ENCODE data around the gene GCGR.

The GCGR gene

DNA sequence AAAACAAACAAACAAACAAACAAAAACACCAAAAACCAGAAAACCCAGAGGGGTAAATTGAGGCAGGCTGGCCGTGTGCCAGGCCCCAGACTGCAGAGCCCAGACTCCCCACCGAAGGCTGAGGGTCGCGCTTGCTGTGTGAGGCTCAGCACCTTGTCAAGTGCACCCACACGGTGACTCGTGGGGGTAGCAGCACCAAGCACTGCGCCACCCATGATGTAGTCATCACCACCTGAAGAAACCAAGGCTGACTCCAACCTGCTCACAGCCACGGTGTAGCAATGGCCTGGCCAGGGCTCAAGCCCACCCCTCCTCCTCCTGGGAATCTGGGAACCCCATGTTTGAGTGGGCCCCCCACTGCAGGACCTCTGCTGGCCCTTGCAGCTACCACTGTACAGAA lies 17.2 kb downstream of the GCGR start:
- TF ChIP-seq, protein P1, sequence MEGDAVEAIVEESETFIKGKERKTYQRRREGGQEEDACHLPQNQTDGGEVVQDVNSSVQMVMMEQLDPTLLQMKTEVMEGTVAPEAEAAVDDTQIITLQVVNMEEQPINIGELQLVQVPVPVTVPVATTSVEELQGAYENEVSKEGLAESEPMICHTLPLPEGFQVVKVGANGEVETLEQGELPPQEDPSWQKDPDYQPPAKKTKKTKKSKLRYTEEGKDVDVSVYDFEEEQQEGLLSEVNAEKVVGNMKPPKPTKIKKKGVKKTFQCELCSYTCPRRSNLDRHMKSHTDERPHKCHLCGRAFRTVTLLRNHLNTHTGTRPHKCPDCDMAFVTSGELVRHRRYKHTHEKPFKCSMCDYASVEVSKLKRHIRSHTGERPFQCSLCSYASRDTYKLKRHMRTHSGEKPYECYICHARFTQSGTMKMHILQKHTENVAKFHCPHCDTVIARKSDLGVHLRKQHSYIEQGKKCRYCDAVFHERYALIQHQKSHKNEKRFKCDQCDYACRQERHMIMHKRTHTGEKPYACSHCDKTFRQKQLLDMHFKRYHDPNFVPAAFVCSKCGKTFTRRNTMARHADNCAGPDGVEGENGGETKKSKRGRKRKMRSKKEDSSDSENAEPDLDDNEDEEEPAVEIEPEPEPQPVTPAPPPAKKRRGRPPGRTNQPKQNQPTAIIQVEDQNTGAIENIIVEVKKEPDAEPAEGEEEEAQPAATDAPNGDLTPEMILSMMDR (IDR thresholded peaks at IDR 0.05; ENCODE audit: insufficient read depth, low read depth, low read length, missing control alignments) = no peak
- DNase-seq (ENCODE audit: low read depth) = no peak
- H3K4me3 ChIP-seq (ENCODE audit: low read depth, low read length) = no peak overlapping the region

DNA sequence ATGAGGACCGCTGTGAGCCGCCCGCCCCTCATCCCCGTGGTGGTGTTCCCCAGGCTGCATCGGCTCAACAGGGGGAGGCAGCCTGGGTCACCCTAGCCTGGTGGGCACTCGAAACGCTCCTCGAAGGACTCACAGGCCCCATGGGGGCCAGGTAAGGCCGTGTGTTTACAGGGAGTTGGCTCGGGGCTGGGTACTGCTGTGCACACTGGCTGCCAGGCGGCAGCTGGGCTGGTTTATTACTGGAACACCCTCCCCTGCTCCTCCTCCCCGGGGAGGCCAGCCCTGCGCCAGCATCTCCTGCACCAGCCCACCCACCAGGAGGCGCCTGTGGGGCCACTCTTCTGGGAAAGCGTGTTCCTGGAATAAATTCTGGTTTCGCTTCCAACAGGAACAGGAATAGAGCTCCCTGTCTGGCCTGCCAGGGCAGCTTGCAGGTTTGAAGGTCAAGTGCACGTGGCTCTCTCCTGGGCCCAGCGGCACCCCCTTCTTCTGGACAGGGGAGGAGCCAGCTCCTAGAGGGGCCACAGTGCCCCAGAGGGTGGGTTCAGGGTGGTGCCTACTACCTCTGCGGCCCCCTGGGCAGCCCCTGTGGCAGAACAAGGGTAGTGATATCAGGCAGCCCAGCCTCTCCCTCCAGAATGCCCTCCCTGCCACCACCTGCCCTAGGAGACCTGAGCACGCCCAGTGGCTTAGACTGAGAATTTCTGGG lies 17.8 kb downstream of the GCGR start:
- TF ChIP-seq, protein P1 (IDR thresholded peaks at IDR 0.05; ENCODE audit: insufficient read depth, low read depth, low read length, missing control alignments) = no peak
- DNase-seq (ENCODE audit: low read depth) = no peak
- H3K4me3 ChIP-seq (ENCODE audit: low read depth, low read length) = no peak overlapping the region

DNA sequence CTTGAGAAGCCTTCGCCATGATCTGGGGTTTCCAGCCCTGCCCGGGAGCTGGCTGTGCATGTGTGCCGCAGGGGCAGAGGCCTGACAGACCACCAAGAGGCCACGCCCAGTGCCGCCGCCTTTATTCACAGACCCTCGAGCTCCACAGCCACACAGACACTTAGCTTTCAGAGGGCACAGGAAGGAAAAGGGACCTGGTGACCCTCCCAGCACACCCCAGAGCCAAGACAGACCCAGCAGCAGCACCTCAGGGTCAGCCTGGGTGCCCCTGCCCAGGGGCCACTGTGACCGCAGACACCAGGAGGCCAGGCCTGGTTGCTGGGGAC lies 18.3 kb downstream of the GCGR start:
- no peak overlapping the region for H3K4me3 ChIP-seq (ENCODE audit: low read depth, low read length)
- TF ChIP-seq, protein P1 (IDR thresholded peaks at IDR 0.05; ENCODE audit: insufficient read depth, low read depth, low read length, missing control alignments) = no peak
- no peak for DNase-seq (ENCODE audit: low read depth)

DNA sequence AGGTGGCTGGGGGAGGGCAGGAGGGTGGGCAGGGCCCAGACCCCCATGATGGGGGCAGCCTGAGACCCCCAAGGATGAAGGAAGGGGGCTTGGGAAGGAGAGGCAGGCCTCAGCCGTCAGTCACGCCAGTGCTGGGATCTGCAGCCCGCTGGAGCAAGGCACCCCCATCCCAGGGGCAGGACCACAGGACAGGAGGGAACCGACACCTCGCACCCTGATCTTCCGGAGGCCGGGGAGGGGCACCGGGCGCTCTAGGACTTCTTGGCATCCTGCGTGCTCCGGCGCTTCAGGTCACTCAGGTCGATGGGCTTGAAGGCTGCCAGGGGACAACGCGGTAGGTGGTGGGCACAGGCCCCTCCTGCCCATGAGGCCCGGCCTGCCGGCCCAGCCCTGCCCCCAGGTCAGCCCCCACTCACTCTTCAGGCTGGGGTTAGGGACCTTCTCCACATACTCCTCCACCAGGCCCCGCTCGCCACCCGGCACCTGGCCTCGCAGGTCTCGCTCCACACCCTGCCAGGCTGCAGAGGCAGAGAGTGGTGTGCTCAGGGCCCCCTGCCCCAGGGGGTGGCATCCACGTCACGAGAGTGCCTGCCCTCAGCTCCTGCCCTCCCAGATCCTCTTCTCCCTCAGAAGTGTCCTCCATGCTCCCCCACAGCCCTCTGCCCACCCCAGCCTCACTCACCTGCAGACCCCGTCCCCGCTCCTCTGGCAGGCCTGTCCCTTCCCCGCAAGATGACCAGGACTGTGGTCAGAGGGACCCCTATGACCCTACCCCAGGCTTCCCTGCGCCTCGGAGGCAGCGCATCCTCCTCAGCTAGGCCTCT lies 19.3 kb downstream of the GCGR start:
- no peak overlapping the region for H3K4me3 ChIP-seq (ENCODE audit: low read depth, low read length)
- DNase-seq (ENCODE audit: low read depth) = no peak
- TF ChIP-seq, protein P1 (IDR thresholded peaks at IDR 0.05; ENCODE audit: insufficient read depth, low read depth, low read length, missing control alignments) = no peak

DNA sequence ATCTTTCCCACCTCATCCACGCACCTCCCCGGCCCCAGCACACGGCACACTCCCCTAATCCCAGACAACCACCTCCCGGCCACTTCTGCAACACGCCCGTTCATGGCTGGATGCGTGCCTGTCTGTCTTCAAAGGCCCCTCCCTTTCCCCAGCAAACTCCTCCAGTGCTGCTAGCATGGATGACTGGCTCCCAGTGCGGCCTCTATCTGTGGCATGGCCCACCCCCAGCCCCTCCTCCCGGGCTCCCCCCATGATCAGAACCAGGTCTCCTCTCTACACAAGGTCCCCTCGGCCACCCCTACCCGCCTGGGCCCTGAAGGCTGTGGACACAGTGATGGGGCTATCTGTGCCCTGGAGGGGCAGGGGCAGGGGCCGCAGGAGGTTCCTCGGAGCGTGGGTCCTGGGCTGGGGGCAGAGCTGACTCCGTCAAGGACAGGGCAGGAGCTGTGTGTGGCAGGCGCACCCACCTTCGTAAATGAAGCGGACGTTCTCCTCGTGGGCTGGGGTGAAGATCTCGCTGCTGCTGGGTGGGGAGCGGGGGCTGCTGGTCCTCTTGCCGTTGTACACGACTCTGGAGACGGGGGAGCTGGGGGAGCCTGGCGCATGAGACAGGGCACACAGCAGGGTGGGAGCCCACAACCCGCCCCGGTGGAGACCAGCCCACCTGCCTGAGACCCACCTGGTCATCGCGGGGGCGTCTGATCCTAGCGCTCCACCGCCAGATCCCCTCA lies 20.0 kb downstream of the GCGR start:
- no peak overlapping the region for H3K4me3 ChIP-seq (ENCODE audit: low read depth, low read length)
- no peak for DNase-seq (ENCODE audit: low read depth)
- TF ChIP-seq, protein P1 (IDR thresholded peaks at IDR 0.05; ENCODE audit: insufficient read depth, low read depth, low read length, missing control alignments) = no peak

DNA sequence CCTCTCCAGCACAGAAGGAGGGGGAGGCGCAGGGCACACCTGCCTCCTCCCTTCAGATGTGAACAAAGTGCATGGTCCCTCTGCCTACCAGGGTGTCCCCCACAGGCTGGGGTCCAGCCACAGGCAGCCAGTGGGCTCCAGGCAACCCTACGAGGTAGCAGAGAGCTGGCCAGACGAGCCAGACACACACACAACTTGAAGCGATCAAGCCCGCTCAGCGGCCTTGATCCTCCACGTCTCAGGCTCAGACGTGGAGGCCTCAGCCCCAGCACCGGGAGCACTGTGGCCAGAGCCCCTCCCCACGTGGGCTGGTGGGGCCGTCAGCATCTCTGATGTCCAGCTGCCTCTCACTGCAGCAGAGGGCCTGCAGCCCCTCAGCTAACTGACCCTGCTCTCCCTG lies 20.6 kb downstream of the GCGR start:
- DNase-seq (ENCODE audit: low read depth) = no peak
- H3K4me3 ChIP-seq (ENCODE audit: low read depth, low read length) = no peak overlapping the region
- TF ChIP-seq, protein P1 (IDR thresholded peaks at IDR 0.05; ENCODE audit: insufficient read depth, low read depth, low read length, missing control alignments) = no peak
